Parathyroid adenoma (tissue), 2 donors: ENCODE results near the gene TIMM10.

Experiments
- H2AFZ ChIP-seq: fragments of 300-600 bp; sonication (generic); one replicate; pipeline ENCODE4 v1.7.0; 2017; ENCODE audit warnings: antibody characterized with exemption, mild to moderate bottlenecking
- H3K27ac ChIP-seq: fragments of 300-600 bp; sonication (generic); one replicate; pipeline ENCODE4 v1.7.0; 2017
- H3K27me3 ChIP-seq: fragments of 300-600 bp; sonication (generic); one replicate; pipeline ENCODE4 v1.7.0; 2017; ENCODE audit warnings: low read length; ENCODE audit not compliant: control insufficient read depth, insufficient read depth
- H3K36me3 ChIP-seq: fragments of 300-600 bp; sonication (generic); one replicate; pipeline ENCODE4 v1.7.0; 2017; ENCODE audit warnings: low read length; ENCODE audit not compliant: control insufficient read depth, insufficient read depth
- H3K4me1 ChIP-seq: fragments of 300-600 bp; sonication (generic); one replicate; pipeline ENCODE4 v1.7.0; 2017; ENCODE audit warnings: control low read depth
- H3K4me2 ChIP-seq: fragments of 300-600 bp; sonication (generic); one replicate; pipeline ENCODE4 v1.7.0; 2017; ENCODE audit warnings: low read length
- H3K4me3 ChIP-seq: fragments of 300-600 bp; sonication (generic); one replicate; pipeline ENCODE4 v1.7.0; 2017; ENCODE audit warnings: low read depth, low read length
- H3K79me2 ChIP-seq: fragments of 300-600 bp; sonication (generic); one replicate; pipeline ENCODE4 v1.7.0; 2017; ENCODE audit warnings: control low read depth
- H3K9ac ChIP-seq: fragments of 300-600 bp; sonication (generic); one replicate; pipeline ENCODE4 v1.7.0; 2017; ENCODE audit warnings: mild to moderate bottlenecking
- H3K9me3 ChIP-seq: fragments of 300-600 bp; sonication (generic); one replicate; pipeline ENCODE4 v1.7.0; 2017; ENCODE audit warnings: low read length; ENCODE audit not compliant: control insufficient read depth
- CTCF ChIP-seq: fragments of 300-600 bp; sonication (generic); IDR thresholded peaks from one replicate; pipeline ENCODE4 v1.7.0; 2017; ENCODE audit warnings: antibody characterized with exemption, mild to moderate bottlenecking
- donor health status: primary hyperparathyroidism.

TIMM10 gene

GRCh38 chr11:57502870-57503269 is 27.7 kb downstream of the TIMM10 start:
- Histone ChIP-seq H3K4me2 (no peak overlapping the region), H3K27ac (no peak overlapping the region), H3K27me3 (no peaks in the 10 kb centered on the region), H3K9me3 (no peaks in the 10 kb centered on the region), H3K79me2 (no peaks in the 10 kb centered on the region), H3K4me3 (no peak overlapping the region), H2AFZ (no peak overlapping the region), H3K4me1 (peaks cover 2% of the 10 kb centered on the region), H3K36me3 (no peaks in the 10 kb centered on the region), H3K9ac (no peak overlapping the region)
- no peak for TF ChIP-seq CTCF

GRCh38 chr11:57502376-57502775 is 28.2 kb downstream of the TIMM10 start:
- H3K4me2 ChIP-seq = no peak overlapping the region
- H3K36me3 ChIP-seq = no peaks in the 10 kb centered on the region
- no peaks in the 10 kb centered on the region for H3K9me3 ChIP-seq
- no peak for TF ChIP-seq CTCF
- no peaks in the 10 kb centered on the region for H3K27me3 ChIP-seq
- H3K79me2 ChIP-seq = no peaks in the 10 kb centered on the region
- no peak overlapping the region for H2AFZ ChIP-seq
- no peak overlapping the region for H3K27ac ChIP-seq
- H3K9ac ChIP-seq = no peak overlapping the region
- H3K4me3 ChIP-seq = no peak overlapping the region
- peaks cover 2% of the 10 kb centered on the region for H3K4me1 ChIP-seq

- Histone ChIP-seq H3K79me2 (no peaks in the 10 kb centered on the region), H3K4me1 (peaks cover 2% of the 10 kb centered on the region), H3K4me3 (no peak overlapping the region), H3K9ac (no peak overlapping the region), H3K4me2 (no peak overlapping the region), H3K36me3 (no peaks in the 10 kb centered on the region), H3K27ac (no peak overlapping the region), H2AFZ (no peak overlapping the region), H3K9me3 (no peaks in the 10 kb centered on the region), H3K27me3 (no peaks in the 10 kb centered on the region)
- TF ChIP-seq CTCF = no peak
These were observed 28.6 kb downstream of the TIMM10 start for GRCh38 chr11:57501953-57502352.

GRCh38 chr11:57500926-57501325 is 29.6 kb downstream of the TIMM10 start:
- Histone ChIP-seq H3K9me3 (no peaks in the 10 kb centered on the region), H3K27me3 (no peaks in the 10 kb centered on the region), H3K4me2 (no peak overlapping the region), H3K36me3 (no peaks in the 10 kb centered on the region), H3K79me2 (no peaks in the 10 kb centered on the region), H3K27ac (no peak overlapping the region), H3K9ac (no peak overlapping the region), H2AFZ (no peak overlapping the region), H3K4me1 (peaks cover 2% of the 10 kb centered on the region), H3K4me3 (no peak overlapping the region)
- TF ChIP-seq CTCF = no peak

GRCh38 chr11:57500515-57500914 is 30.0 kb downstream of the TIMM10 start:
- Histone ChIP-seq H3K27me3 (no peaks in the 10 kb centered on the region), H3K9ac (no peak overlapping the region), H3K4me1 (peaks cover 2% of the 10 kb centered on the region), H3K79me2 (no peaks in the 10 kb centered on the region), H3K36me3 (no peaks in the 10 kb centered on the region), H2AFZ (no peak overlapping the region), H3K4me3 (no peak overlapping the region), H3K4me2 (no peak overlapping the region), H3K9me3 (no peaks in the 10 kb centered on the region), H3K27ac (no peak overlapping the region)
- no peak for TF ChIP-seq CTCF
